ENCODE results near the gene NRP1.

- TF ChIP-seq, protein P1, sequence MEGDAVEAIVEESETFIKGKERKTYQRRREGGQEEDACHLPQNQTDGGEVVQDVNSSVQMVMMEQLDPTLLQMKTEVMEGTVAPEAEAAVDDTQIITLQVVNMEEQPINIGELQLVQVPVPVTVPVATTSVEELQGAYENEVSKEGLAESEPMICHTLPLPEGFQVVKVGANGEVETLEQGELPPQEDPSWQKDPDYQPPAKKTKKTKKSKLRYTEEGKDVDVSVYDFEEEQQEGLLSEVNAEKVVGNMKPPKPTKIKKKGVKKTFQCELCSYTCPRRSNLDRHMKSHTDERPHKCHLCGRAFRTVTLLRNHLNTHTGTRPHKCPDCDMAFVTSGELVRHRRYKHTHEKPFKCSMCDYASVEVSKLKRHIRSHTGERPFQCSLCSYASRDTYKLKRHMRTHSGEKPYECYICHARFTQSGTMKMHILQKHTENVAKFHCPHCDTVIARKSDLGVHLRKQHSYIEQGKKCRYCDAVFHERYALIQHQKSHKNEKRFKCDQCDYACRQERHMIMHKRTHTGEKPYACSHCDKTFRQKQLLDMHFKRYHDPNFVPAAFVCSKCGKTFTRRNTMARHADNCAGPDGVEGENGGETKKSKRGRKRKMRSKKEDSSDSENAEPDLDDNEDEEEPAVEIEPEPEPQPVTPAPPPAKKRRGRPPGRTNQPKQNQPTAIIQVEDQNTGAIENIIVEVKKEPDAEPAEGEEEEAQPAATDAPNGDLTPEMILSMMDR (IDR thresholded peaks at IDR 0.05), result no peak
- TF ChIP-seq POLR2A (IDR thresholded peaks at IDR 0.05), result no peak
Measured at GRCh38 chr10:33304423-33305225, 29.8 kb downstream of the NRP1 start.
